Skeletal muscle cell (primary cell): ENCODE results near the gene CLK4.

Source experiments
- DNase-seq: peaks from one replicate; pipeline ENCODE4 v3.0.0-alpha.2; 2010; ENCODE audit warnings: low read depth
- H3K4me3 ChIP-seq: 2 replicates; pipeline ENCODE4 v1.5.1; 2011; ENCODE audit warnings: low read depth, mild to moderate bottlenecking, control low read depth, low read length, moderate library complexity

The CLK4 gene

GRCh38 chr5:178561746-178562264, 65.0 kb downstream of the CLK4 start:
- no peak for DNase-seq
- no peak overlapping the region for H3K4me3 ChIP-seq

GRCh38 chr5:178560911-178561310, 65.9 kb downstream of the CLK4 start:
- H3K4me3 ChIP-seq = no peak overlapping the region
- no peak for DNase-seq

- no peak for DNase-seq
- no peak overlapping the region for H3K4me3 ChIP-seq
These were observed 69.4 kb downstream of the CLK4 start for GRCh38 chr5:178557416-178557815.

- H3K4me3 ChIP-seq = no peak overlapping the region
- no peak for DNase-seq
These were observed 71.1 kb downstream of the CLK4 start for GRCh38 chr5:178555771-178556211.

GRCh38 chr5:178555005-178555404, 71.8 kb downstream of the CLK4 start:
- no peak overlapping the region for H3K4me3 ChIP-seq
- no peak for DNase-seq

- H3K4me3 ChIP-seq = no peak overlapping the region
- DNase-seq = no peak
These were observed 72.5 kb downstream of the CLK4 start for GRCh38 chr5:178554311-178554710.

GRCh38 chr5:178553517-178553916, 73.3 kb downstream of the CLK4 start:
- no peak overlapping the region for H3K4me3 ChIP-seq
- DNase-seq = no peak
